Upper lobe of right lung (tissue), 1 donor: Measurements from ENCODE around the gene MTHFS. TPM values are rescaled to one million over a fixed set of nuclear protein-coding genes. Genes with fewer than 3 reads are reported as not detected.

Experiments
- ATAC-seq: fragments of 200-7000 bp; cut with Tn5 transposase; one replicate; pipeline ENCODE4 v1.9.1; 2020; ENCODE audit warnings: mild to moderate bottlenecking, moderate library complexity
- DNase-seq: peaks from one replicate; pipeline ENCODE4 v3.0.0-alpha.2; 2020
- H3K27ac ChIP-seq: fragments of 200-600 bp; one replicate; pipeline ENCODE4 v1.8.0; 2022
- H3K27me3 ChIP-seq: fragments of 200-600 bp; one replicate; pipeline ENCODE4 v1.8.0; 2022; ENCODE audit warnings: mild to moderate bottlenecking
- H3K36me3 ChIP-seq: fragments of 200-600 bp; one replicate; pipeline ENCODE4 v1.8.0; 2022
- H3K4me1 ChIP-seq: fragments of 200-600 bp; one replicate; pipeline ENCODE4 v1.8.0; 2022
- H3K4me3 ChIP-seq: fragments of 200-600 bp; one replicate; pipeline ENCODE4 v1.8.0; 2022; ENCODE audit warnings: mild to moderate bottlenecking
- H3K9me3 ChIP-seq: fragments of 200-600 bp; one replicate; pipeline ENCODE4 v1.8.0; 2022
- intact Hi-C: fragments of 100-400 bp; cut with DNase I; formaldehyde crosslinking; loops from one replicate; pipeline ENCODE4 v1.11.0; 2022
- total RNA-seq: library from RNA; stranded (reverse); fragmentation: NEBNext Ultra II Directional; extraction: Animal tissue kit (Norgen Biotek cat#: 25700); gene quantifications from one replicate; pipeline ENCODE4 v1.2.1, GENCODE V29; 2021
- TF ChIP-seq, protein P1 (sequence below): fragments of 200-600 bp; IDR thresholded peaks from one replicate; pipeline ENCODE4 v1.8.0; 2022; ENCODE audit warnings: antibody characterized with exemption
- donor health status: DM: no; HTN: yes; CAD: no; lungs with severe emphysema.

The MTHFS gene
- total RNA-seq, 1 donor from 2014 or later = 40.4 TPM

DNA sequence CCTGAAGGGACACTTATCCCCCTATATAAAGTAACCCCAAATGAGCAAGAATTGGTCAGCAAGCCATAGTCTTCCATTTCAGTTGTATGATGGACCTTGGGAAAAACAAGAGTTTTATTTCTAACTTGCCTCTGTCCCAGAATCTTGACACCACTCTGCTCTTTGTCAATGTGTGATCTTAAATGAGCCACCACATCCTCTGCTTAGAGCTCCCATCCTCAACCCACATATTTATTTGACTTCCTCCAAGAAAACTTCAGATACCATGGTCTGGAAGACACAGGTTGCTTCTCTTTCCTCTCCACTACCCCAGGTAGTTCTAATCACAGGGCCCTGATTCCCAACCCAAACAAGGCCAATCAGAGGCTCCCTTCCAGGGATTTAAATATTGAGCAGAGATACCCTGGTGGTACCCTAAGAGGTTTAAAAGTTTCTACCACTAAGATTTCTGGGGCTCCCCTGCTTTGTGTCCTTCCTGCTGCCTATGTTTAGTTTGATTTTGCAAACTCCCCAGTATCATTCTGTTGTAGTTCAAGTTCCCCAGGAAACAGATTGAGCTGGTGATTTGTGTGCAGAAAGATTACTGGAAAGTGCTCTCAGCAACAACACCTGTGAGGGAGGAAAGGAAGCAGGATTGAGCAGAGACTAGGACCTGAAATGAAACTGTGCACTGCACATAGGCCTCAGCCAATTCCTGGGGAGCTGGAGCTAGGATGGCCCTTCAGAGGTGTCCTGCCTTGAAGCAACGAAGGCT, 64.3 kb downstream of the MTHFS start:
- H3K9me3 ChIP-seq = no peaks in the 10 kb centered on the region
- intact Hi-C loops = no loop called here
- TF ChIP-seq, protein P1, sequence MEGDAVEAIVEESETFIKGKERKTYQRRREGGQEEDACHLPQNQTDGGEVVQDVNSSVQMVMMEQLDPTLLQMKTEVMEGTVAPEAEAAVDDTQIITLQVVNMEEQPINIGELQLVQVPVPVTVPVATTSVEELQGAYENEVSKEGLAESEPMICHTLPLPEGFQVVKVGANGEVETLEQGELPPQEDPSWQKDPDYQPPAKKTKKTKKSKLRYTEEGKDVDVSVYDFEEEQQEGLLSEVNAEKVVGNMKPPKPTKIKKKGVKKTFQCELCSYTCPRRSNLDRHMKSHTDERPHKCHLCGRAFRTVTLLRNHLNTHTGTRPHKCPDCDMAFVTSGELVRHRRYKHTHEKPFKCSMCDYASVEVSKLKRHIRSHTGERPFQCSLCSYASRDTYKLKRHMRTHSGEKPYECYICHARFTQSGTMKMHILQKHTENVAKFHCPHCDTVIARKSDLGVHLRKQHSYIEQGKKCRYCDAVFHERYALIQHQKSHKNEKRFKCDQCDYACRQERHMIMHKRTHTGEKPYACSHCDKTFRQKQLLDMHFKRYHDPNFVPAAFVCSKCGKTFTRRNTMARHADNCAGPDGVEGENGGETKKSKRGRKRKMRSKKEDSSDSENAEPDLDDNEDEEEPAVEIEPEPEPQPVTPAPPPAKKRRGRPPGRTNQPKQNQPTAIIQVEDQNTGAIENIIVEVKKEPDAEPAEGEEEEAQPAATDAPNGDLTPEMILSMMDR = no peak
- H3K27ac ChIP-seq = no peak overlapping the region
- no peaks in the 10 kb centered on the region for H3K4me1 ChIP-seq
- no peak overlapping the region for H3K4me3 ChIP-seq
- ATAC-seq (no peak), DNase-seq (no peak)
- no peaks in the 10 kb centered on the region for H3K36me3 ChIP-seq
- no peaks in the 10 kb centered on the region for H3K27me3 ChIP-seq

DNA sequence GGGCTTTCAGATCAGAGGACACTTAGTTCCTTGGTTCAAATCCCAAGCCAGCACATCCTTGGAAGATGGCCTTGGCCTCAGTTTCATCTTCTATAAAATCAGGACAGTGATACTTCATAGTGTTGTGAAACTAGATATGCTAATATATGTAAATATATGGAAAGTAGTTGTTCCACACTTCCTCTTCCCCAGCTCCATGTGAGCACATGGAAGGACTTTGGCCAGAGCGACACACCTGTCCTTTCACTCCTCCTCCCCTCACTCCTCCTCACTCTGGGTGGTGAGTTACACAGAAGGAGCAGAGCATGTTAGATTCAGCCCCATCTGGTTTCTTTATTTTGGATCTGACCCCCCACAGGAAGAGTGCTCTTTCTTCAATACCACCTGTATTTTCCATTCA, 65.2 kb downstream of the MTHFS start:
- Histone ChIP-seq H3K4me3 (no peak overlapping the region), H3K4me1 (no peaks in the 10 kb centered on the region), H3K9me3 (no peaks in the 10 kb centered on the region), H3K27me3 (no peaks in the 10 kb centered on the region), H3K27ac (no peak overlapping the region), H3K36me3 (no peaks in the 10 kb centered on the region)
- intact Hi-C loops = no loop called here
- no peak for ATAC-seq
- TF ChIP-seq, protein P1 = no peak
- DNase-seq = no peak

DNA sequence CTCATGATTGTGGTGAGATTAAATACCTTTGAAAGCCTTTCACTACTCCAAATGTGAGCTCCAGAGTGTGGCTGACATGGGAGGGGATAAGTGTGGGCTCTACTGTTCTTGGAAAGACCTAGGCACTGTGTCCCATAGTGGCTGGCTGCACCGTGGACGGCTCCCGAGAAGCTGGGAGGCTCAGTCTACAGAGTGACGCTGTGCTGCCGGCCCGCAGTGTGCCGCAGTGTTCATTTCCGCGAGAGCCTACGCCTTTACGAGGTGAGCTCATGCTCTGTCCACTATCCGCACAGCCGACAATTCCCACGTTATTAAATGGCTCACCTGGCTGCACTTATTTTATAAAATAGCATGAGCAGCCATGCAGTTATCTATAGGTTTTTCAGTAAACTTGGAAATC, 66.9 kb downstream of the MTHFS start:
- H3K4me3 ChIP-seq = no peak overlapping the region
- H3K36me3 ChIP-seq = no peaks in the 10 kb centered on the region
- no peak overlapping the region for H3K27ac ChIP-seq
- TF ChIP-seq, protein P1 = no peak
- no peaks in the 10 kb centered on the region for H3K27me3 ChIP-seq
- H3K4me1 ChIP-seq = no peaks in the 10 kb centered on the region
- ATAC-seq = no peak
- H3K9me3 ChIP-seq = no peaks in the 10 kb centered on the region
- DNase-seq = no peak
- intact Hi-C loops = no loop called here

DNA sequence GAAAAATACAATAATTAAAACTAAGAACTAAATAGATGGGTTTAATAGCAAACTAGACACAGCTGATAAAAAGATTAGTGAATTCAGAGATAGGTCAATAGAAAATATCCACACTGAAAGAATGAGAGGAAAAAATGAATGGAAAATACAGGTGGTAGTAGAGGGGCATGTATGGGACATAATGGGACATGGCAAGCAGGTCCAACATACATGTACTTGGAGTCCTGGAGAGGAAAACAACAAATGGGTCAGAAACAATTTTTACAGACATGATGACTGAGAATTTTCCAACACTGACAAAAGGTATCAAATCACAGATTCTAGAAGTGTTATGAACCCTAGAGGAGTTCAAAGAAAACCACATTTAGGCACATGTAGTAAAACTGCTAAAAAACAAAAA, 68.4 kb downstream of the MTHFS start:
- no peak overlapping the region for H3K4me3 ChIP-seq
- H3K36me3 ChIP-seq = no peaks in the 10 kb centered on the region
- TF ChIP-seq, protein P1 = no peak
- no peak overlapping the region for H3K27ac ChIP-seq
- no peaks in the 10 kb centered on the region for H3K9me3 ChIP-seq
- no peak for ATAC-seq
- intact Hi-C loops = no loop called here
- no peak for DNase-seq
- no peaks in the 10 kb centered on the region for H3K4me1 ChIP-seq
- no peaks in the 10 kb centered on the region for H3K27me3 ChIP-seq

DNA sequence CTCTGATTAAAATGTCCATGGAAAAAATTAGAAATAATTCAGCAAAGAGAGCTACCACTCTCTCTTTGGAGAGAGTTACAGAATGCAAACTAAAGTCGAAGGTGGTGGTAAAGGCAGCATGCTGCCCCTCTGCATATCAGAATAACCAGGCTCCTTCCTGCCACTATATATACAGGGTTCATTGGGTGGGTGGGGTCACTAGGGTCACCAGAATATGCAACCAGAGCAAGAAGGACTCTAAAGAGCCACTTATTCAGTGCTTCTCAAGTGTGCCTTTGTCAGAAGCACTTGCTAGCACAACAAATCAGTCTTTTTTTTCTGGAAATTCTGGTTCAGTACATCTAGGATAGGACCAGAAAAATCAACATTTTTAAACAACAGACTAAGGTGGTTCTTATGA, 70.0 kb downstream of the MTHFS start:
- Histone ChIP-seq H3K36me3 (no peaks in the 10 kb centered on the region), H3K4me1 (no peaks in the 10 kb centered on the region), H3K27ac (no peak overlapping the region), H3K4me3 (no peak overlapping the region), H3K9me3 (no peaks in the 10 kb centered on the region), H3K27me3 (no peaks in the 10 kb centered on the region)
- DNase-seq = no peak
- TF ChIP-seq, protein P1 = no peak
- intact Hi-C loops = no loop called here
- ATAC-seq = no peak
